Suppressor macrophage treated with lipopolysaccharide for 1 hour (primary cell): Measurements from ENCODE around the gene SPOCD1.

Source experiments
- DNase-seq, 3 donors: peaks; one replicate each; pipeline ENCODE4 v3.0.0-alpha.2; 2020 to 2022

Gene SPOCD1

DNA sequence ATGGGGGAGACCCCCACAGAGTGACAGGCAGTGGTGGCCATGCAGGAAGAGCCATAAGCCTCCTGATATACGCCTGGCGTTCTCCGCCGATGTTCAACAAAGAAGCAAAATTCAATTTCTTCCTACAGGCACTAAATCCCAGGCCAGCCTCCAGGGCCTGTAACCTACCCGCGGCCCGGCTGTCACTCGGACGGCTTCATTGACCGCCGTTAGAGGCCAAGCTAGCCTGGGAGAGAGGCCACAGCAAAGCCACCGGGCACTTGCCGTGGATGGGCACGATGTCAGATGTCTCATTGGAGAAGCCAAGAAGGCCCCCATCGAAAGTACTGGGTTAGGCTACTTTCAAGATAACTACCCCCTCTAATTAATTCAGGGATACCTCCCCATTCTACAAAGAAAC, 61.4 kb downstream of the SPOCD1 start:
- no peak for DNase-seq

DNA sequence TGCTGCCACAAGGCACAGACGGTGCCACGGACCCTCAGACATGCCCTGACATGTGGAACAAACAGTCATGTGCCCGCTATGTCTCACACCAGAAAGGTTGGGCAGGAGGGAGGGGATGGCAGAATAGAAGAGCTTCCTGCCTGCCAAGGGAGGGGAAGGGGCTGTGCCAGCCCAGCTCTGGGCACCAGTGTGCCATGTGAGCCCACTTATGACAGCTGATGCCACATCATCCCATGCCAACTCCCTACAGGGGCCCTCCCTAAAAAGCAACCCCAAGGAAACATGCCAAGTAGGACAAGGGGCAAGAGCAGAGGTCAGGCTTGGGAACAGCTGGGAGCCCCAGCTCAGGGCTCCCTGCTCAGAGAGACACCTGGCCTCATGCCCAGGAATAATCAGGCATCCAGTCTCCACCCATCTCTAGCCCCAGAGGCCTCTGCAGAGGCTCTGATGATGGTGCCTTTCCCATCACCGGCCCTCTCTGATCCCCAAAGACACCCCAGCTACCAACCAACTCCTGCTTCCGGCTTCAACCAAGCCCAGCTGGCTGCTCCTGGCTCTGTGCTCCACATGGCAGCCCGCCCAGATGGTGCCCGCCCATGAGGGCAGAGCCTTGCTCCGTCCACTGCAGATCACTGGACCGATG, 62.0 kb downstream of the SPOCD1 start:
- no peak for DNase-seq

DNA sequence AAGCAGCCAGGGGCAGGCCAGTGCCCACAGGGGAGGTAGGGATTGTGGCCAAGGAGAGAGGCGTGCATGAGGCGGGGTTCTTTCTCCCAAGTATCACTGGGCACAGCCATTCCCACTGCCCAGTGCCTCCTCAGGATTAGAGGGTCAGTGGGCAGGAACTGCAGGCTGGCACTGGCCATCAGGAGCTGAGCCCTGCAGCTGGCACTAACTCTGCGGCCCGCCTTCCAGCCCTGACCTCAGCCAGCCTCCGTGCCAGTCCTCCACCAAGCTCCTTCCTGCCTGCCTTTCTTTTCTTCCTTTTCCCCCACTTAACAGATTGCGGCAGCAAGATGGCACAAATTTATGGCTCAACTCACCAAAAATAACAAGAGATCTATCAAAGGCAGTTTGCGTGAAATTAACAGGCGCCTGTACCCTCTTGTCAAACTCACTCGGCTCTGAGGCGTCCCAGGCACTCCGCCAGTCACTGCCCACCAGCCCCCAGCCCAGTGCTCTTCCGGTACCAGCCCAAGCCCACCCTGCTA, 62.8 kb downstream of the SPOCD1 start:
- DNase-seq, result no peak

DNA sequence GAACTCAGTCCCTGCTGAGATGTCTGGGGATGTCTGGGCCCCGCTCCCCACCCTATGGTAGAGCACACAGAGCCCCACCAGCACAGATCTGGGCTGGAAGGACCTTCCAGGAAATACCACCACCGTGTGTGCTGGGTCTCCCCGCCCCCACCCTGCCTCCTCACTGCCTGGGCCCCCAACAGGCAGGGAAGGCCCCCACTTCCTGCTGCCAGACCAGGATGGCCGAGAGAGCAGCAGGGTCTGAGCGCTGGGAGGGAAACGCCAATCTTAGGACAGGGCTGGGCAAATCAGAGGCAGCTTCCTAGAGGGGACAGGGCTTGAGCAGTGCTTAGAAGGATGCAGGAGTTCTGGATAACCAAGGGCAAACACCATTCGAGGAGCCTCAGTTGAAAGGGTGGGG, 63.6 kb downstream of the SPOCD1 start:
- no peak for DNase-seq

DNA sequence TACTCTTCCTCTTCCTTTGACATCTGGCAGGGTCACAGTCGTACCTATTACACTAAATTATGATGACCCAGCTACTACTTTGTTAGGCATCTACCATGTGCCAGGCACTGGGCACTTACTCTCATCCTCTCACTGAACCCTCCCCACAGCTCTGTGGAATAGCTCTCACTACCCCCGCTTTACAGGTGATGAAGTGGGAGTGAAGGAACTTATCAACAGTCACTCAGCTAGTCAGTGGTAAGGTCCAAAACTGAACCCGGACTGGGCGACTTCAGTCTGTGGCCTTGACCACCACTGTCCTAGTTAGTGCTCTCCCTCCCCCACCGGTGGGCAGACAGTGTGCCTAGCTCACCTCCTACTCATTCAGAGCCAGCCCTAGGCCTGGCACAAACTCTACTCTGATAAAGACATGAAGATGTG, 64.0 kb downstream of the SPOCD1 start:
- DNase-seq, result no peak

DNA sequence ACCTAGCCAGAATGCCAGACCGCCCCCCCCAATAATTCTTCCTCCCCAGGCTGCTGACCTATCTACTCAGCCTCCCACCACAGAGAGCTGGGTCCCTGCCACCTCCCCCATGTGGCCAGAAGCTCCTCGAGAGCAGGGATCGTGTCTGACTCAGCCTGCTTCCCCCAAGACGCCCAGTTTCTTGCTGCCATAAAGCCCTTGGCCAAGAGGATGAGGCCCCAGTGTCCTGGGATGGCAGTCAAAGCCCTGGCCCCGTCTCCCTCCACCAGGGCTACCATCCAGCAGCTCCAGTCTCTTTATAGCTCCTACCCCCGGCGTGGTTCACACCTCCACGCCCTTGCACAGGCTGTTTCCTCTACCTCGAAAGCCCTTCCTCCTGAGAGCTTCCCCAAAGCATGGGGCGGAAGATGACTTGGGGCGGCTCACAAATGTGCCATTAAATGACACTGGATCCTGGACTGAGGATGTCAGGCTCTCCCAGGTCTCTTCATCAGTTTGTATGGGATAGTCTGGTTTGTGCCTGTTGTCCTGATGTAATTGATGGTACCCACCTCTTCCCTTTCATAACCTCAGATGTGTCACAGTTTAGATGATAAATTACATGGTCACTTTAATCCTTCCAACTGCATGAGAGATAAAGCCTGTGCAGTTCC, 64.8 kb downstream of the SPOCD1 start:
- DNase-seq, result peak in 2 of 3 donors; percentile 49 to 56

DNA sequence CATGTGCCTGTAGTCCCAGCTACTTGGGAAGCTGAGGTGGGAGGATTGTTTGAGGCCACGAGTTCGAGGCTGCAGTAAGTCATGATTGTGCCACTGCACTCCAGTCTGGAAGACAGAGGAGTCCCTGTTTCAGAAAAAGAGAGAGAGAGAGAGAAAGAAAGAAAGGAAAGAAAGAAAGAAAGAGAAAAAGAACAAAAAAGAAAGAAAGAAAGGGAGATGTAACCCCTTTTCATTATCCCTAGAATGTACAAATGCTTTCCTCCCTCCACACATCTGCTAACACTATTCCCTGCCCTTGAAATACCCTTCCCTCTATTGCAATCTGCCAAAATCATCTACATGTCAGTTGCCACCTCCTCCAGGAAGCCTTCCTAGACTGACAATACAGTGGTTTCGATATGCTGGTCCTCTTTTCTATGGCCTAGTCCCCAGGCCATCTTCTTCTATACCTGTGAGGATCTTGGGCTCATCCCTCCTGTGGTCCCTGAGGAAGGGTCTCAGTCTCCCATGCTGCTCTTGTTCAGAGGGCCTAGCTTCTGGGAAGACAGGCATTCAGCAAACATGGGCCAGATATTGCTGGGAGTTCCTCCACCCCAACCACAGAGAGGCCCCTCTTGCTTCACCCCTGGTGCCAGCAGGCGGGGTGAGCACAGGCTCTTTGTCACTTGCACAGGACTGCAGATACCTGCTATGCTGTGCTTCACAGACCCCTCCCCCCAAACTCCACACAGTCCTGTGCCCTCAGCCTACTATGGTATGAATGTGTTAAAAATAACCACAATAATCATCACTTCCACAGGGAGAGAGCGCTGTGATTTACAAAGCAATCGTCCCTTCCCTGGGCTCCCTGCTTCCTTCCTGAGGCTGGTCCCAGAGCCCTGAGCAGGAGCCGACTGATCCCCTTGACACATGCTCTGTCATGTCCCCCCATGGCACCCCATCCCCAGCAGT, 65.8 kb downstream of the SPOCD1 start:
- no peak for DNase-seq

DNA sequence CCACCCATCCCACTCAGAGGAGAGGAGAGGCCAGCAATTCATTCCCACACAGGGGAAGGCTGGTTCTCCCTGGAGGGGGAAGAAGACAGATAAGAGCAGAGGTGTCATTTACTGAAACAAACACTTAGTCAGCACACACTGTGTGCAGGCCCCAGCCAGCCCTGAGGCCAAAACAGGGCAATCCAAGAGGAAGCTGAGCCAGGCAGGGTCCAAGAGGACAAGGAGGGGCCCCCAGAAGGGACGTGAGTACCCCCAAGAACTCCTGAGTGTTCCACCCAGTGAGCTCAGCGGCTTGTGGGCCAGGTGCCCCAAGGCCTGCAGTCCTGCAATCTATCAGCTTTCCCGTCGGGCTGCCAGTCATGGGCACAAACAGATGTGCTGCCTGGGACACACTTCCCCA, 67.5 kb downstream of the SPOCD1 start:
- no peak for DNase-seq

DNA sequence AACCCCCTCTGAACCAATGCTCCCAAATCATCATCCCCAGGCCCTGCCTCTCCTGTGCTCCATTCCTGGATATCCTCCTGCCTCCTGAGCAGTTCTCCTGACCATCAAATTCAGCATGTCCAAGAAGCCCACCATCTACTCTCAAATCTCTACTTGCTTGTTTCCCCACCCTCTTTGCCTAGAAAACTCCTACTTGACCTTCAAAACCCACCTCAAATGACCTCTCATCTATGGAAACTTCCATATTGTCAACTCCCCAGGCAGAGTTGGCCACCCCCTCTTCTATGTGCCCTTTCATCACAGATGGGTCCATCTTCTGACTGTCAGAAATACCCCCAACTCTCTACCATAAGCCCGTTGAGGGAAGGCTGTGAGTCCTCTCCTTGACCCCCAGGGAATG, 68.5 kb downstream of the SPOCD1 start:
- DNase-seq, result no peak

DNA sequence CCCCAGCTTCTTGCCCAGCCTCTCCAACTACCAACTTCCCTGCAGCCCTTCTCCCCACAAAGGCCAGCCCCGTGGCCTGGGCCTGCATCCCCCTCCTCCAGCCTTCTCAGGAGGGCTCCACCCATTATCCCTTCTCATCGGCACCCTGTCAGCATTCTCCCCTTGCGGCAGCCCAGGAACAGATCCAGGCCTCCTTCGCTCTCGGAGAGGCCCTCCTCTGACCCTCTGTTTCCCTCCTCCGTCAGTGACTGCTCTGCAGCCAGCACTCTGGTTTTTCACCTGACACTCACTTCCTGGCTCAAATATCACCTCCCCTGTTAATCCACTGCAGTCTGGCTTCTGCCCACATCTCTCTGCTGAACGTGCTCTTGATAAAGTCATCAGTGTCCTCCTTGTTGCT, 69.1 kb downstream of the SPOCD1 start:
- DNase-seq, result no peak

DNA sequence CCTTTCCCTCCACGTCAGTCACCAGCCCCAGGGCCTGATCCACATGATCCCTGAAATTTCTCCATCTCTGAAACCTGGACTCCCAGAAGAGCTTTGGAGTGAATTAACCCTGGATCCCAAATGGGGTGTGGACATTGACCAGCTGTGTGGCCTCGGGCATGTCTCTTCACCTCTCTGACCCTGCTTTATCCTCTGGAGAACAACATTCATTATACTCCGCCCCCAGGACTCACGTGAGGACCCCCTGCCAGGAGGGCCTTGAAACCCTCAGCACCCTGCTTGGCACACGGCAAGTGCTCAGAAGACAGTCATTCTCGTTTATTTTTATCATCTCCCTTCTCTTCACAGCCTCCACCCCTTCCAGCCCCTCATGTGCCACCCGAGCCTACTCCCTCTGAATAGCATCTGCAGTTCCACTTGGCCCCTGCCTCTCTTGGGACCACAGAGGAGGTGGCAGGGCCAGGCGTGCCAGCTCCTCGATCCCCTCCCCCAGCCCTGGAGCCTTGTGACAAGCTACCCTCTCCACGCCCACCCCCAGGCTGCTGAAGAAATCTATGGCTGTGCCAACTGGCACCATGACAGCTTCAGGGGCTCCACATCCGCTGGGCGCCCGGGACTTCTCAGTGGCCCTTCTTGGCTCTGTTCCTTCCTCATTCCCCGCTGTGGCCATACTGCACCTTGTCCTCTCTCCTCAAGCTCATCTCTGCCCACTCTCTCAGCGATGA, 69.7 kb downstream of the SPOCD1 start:
- DNase-seq, result peak in 1 of 3 donors; percentile 26

DNA sequence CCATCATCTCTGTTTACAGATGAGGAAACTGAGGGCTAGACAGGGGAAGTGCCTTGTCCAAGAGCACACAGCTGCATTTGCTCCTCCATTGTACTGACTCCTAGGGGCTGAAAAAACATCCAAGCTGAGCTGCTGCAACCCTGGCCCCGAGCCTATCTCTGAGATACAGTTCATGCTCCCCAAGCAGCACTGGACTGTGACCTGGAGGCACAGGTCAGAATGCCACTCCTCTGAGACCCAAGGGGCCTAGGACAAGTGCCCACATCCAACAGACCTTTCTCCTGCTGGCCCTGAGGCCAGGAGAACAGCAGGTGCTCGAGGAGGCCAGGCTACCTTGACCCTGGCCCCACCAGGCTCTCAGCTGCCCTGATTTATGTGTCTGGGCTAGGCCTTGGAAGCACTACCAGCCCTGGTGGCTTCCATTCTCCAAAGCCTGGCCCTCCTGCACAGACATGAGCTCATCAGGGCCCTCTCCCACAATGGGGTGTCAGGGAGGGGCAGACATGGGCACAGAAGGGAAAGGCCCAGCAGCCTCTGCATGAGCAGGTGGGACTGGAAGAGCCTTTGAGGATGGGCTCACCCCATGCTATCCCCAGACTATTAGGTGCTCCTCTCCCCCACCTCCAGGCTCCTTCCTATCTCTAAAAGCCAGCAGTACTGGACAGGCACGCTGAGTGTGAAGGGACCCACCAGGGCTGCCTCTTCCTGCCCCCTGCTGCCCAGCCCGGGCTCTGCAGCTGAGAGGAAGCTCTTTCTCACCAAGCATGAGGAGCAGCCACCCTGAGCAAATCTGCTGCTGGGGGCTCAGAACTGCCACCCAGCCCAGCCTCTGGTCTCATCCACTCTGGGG, 70.5 kb downstream of the SPOCD1 start:
- peak; percentile 67 to 80 (median 72) for DNase-seq

DNA sequence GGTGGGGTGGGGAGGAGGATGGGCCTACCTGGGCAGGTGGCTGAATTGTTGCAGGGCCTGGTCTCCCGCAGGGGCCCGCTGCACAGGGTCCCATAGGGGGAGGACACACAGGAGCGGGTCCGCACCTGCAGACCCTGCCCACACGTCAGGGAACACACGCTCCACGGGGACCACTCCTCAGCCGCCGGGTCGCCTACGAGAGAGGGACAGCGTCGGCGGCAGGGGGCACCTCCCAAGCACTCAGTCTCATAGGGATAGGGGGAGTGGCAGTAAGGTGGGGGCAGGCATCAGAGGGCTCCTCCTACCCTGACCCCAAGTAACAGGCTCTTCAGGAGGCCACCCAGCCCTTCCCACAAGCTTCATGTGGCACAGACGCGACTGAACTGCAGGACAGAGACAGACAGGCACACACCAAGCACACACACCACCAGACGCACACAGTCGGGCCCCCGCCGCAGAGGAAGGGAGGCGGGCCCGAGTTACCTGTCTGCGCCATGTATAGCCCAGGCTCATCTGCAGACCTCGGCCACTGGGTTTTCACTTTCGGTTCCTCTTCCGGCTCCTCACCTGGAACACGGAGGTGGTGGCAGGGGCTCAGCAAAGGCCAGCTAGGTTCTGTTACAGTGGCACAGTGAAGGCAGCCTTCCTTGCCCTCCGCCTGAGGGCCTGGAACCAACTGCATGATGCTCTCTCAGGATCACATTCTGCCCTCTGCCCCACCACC, 71.5 kb downstream of the SPOCD1 start:
- DNase-seq, result no peak

DNA sequence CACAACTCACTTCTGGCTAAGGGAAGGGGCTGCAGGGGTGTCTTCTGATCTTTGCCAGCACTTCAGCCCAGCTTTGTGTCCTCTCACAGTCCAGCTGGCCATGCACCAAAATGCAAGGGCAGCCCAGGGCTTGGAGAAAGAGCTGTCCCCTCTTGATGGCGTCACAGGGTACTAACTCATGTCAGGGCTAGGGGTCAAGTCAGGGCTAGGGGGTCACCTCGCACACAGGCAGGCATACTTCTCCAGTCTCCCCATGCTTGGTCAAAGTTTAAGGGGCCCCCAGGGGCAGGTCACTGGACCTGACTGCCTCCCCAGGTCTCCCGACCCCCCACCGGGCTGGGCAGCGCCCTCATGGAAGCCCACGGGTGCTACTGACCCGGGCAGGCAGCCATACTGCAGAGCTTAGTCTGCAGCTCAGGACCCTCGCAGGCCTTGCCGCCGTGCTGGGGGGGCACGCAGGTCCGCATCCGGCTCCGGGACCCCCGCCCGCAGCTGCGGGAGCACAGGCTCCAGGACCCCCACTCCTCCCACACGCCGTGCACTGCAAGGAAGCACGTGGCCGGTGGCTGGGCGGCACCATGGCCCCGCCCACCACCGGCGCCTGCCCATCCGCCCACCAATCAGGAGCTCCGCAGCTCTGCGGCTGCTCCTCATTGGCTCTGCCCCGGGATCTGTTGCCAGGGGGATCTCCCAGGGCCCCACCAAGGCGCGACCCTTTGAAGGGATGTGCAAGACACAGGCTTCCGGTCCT, 73.2 kb downstream of the SPOCD1 start:
- DNase-seq, result no peak
